Body of pancreas (tissue), 4 donors: ENCODE data around the gene TSPEAR. TPM values are rescaled to one million over a fixed set of nuclear protein-coding genes. Genes with fewer than 3 reads are reported as not detected.
"Not testable (repeated sequence)": the region's sequence is repeated elsewhere in the genome, so short reads cannot be mapped to it uniquely, and the experiment has no call there.

Source experiments
- ATAC-seq: fragments of 150-250 bp; one replicate; pipeline ENCODE4 v1.9.1; 2016
- DNase-seq, 4 donors: peaks; one replicate each; pipeline ENCODE4 v3.0.0-alpha.2; 2019
- H3K27ac ChIP-seq, 4 donors: fragments of 200-600 bp; sonication (generic); 1 replicate in 3 of 4; 2 replicates in 1 of 4; pipeline versions ENCODE4 v1.5.1 to v1.6.1; 2016 to 2019; ENCODE audit warnings: mild to moderate bottlenecking in 1 of 4, mixed read lengths in 1 of 4, moderate library complexity in 1 of 4
- H3K27me3 ChIP-seq, 2 donors: fragments of 200-600 bp; sonication (generic); one replicate each; pipeline ENCODE4 v1.6.0; 2016; ENCODE audit warnings: mild to moderate bottlenecking in 1 of 2
- H3K36me3 ChIP-seq, 2 donors: fragments of 200-600 bp; sonication (generic); replicated peaks in 1 of 2; 2 replicates each; pipeline ENCODE4 v1.5.1; 2016; ENCODE audit warnings: low read depth in 2 of 2; ENCODE audit not compliant: insufficient read depth in 1 of 2
- H3K4me1 ChIP-seq: fragments of 200-600 bp; sonication (generic); one replicate; pipeline ENCODE4 v1.6.0; 2016
- H3K4me3 ChIP-seq, 2 donors: fragments of 200-600 bp; sonication (generic); 1 replicate in 1 of 2; 2 replicates in 1 of 2; pipeline ENCODE4 v1.5.1; 2016 to 2019
- H3K9me3 ChIP-seq, 3 donors: fragments of 200-600 bp; sonication (generic); 1 replicate in 2 of 3; 2 replicates in 1 of 3; pipeline ENCODE4 v1.5.1; 2016
- POLR2A ChIP-seq, 3 donors: fragments of 450-650 bp; IDR thresholded peaks; one replicate each; pipeline ENCODE4 v1.6.1; 2016; ENCODE audit warnings: antibody characterized with exemption in 3 of 3, mild to moderate bottlenecking in 2 of 3
- WGBS, 2 donors: methylation state at CpG; one replicate each; pipeline ENCODE4 v1.1.5; 2017; 5-methylcytosine and 5-hydroxymethylcytosine counted together
- intact Hi-C: fragments of 100-400 bp; cut with DNase I; formaldehyde crosslinking; loops from one replicate; pipeline ENCODE4 v1.15.1; 2023
- total RNA-seq, 2 donors: library from RNA; depleted of rRNA; stranded (reverse); fragments of >200 nt; gene quantifications; one replicate each; pipeline ENCODE4 v1.1.0, GENCODE V29; 2016
- TF ChIP-seq, protein P1 (sequence below), 7 experiments: fragments of 450-650 bp in 4 of 7; fragments of 200-600 bp in 3 of 7; sonication (generic) in 3 of 7; IDR thresholded peaks; one replicate each; pipeline ENCODE4 v1.5.1; 2016 to 2019; ENCODE audit warnings: antibody characterized with exemption in 7 of 7

TSPEAR gene
- total RNA-seq, 2 donors from 2014 or later: 0.52 TPM; not detected in 1

DNA sequence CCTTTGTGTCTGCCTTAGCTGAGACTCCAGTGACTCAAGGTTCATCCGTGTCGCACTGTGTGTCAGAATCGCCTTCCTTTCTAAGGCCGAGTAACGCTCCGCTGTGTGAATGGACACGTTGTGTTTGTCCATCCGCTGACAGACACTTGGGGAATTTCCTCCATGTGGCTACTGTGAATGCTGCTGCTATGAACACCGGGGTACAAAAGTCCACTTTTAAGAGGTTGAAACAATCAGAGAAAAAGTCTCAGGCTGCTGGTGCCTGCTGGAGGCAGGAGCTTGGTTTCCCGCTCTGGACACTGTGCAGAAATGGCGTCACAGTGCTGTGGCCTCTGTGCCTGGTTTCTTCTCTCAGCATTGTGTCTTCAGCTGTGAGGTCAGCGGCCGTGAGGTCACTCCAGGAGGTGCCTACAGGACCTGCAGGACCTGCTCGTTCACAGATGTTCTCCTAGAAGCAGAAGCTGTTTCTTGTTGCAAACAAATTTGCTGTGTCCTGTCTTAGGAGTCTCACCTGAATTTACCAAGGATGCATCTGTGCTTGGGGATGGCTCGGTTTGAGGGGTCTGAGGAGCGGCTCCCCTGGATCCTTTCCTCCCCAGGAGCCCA, 205.6 kb downstream of the TSPEAR start:
- DNase-seq (no peak), ATAC-seq (no peak)
- TF ChIP-seq, protein P1, sequence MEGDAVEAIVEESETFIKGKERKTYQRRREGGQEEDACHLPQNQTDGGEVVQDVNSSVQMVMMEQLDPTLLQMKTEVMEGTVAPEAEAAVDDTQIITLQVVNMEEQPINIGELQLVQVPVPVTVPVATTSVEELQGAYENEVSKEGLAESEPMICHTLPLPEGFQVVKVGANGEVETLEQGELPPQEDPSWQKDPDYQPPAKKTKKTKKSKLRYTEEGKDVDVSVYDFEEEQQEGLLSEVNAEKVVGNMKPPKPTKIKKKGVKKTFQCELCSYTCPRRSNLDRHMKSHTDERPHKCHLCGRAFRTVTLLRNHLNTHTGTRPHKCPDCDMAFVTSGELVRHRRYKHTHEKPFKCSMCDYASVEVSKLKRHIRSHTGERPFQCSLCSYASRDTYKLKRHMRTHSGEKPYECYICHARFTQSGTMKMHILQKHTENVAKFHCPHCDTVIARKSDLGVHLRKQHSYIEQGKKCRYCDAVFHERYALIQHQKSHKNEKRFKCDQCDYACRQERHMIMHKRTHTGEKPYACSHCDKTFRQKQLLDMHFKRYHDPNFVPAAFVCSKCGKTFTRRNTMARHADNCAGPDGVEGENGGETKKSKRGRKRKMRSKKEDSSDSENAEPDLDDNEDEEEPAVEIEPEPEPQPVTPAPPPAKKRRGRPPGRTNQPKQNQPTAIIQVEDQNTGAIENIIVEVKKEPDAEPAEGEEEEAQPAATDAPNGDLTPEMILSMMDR (IDR thresholded peaks at IDR 0.05): no peak
- no peak for TF ChIP-seq POLR2A (IDR thresholded peaks at IDR 0.05)
- intact Hi-C loops: no loop called here
- H3K4me3 ChIP-seq: no peak overlapping the region
- H3K27me3 ChIP-seq: no peaks in the 10 kb centered on the region
- peaks cover 12% of the 10 kb centered on the region for H3K4me1 ChIP-seq
- H3K36me3 ChIP-seq: no peaks in the 10 kb centered on the region
- no peak overlapping the region for H3K27ac ChIP-seq
- 53 to 56% methylated on average over 15 to 16 of the region's 16 CpGs for whole genome bisulfite sequencing, 2 donors
- no peaks in the 10 kb centered on the region for H3K9me3 ChIP-seq

DNA sequence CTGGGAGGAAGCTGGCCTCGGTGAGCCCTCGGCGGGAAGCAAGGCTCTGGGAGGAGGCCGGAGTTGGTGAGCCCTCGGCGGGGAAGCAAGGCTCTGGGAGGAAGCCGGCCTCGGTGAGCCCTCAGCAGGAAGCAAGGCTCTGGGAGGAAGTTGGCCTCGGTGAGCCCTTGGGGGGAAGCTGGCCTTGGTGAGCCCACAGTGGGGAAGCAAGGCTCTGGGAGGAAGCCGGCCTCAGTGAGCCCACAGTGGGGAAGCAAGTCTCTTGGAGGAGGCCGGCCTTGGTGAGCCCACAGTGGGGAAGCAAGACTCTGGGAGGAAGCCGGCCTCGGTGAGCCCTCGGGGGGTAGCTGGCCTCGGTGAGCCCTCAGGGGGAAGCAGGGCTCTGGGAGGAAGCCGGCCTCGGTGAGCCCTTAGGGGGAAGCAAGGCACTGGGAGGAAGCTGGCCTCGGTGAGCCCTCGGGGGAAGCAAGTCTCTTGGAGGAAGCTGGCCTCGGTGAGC, 207.4 kb downstream of the TSPEAR start:
- DNase-seq (no peak), ATAC-seq (no peak)
- no peaks in the 10 kb centered on the region for H3K27me3 ChIP-seq
- no peaks in the 10 kb centered on the region for H3K4me1 ChIP-seq
- no peaks in the 10 kb centered on the region for H3K36me3 ChIP-seq
- H3K9me3 ChIP-seq: no peaks in the 10 kb centered on the region
- 62 to 87% methylated on average over 20 of the region's 20 CpGs for WGBS, 2 donors
- no peak overlapping the region for H3K27ac ChIP-seq
- no peak for TF ChIP-seq POLR2A (IDR thresholded peaks at IDR 0.05)
- TF ChIP-seq, protein P1 (IDR thresholded peaks at IDR 0.05): no peak
- intact Hi-C loops: no loop called here
- no peak overlapping the region for H3K4me3 ChIP-seq

DNA sequence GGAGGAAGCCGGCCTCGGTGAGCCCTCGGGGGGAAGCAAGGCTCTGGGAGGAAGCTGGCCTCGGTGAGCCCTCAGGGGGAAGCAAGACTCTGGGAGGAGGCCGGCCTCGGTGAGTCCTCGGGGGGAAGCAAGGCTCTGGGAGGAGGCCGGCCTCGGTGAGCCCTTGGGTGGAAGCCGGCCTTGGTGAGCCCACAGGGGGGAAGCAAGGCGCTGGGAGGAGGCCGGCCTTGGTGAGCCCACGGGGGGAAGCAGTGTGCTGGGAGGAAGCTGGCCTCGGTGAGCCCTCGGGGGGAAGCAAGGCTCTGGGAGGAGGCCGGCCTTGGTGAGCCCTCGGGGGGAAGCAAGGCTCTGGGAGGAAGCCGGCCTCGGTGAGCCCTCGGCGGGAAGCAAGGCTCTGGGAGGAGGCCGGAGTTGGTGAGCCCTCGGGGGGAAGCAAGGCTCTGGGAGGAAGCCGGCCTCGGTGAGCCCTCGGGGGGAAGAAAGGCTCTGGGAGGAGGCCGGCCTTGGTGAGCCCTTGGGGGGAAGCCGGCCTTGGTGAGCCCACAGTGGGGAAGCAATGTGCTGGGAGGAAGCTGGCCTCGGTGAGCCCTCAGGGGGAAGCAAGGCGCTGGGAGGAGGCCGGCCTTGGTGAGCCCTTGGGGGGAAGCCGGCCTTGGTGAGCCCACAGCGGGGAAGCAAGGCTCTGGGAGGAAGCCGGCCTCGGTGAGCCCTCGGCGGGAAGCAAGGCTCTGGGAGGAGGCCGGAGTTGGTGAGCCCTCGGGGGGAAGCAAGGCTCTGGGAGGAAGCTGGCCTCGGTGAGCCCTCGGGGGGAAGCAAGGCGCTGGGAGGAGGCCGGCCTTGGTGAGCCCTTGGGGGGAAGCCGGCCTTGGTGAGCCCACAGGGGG, 208.1 kb downstream of the TSPEAR start:
- 74 to 80% methylated on average over 22 to 43 of the region's 44 CpGs for WGBS, 2 donors
- H3K9me3 ChIP-seq, intact Hi-C loops: not testable (repeated sequence)

DNA sequence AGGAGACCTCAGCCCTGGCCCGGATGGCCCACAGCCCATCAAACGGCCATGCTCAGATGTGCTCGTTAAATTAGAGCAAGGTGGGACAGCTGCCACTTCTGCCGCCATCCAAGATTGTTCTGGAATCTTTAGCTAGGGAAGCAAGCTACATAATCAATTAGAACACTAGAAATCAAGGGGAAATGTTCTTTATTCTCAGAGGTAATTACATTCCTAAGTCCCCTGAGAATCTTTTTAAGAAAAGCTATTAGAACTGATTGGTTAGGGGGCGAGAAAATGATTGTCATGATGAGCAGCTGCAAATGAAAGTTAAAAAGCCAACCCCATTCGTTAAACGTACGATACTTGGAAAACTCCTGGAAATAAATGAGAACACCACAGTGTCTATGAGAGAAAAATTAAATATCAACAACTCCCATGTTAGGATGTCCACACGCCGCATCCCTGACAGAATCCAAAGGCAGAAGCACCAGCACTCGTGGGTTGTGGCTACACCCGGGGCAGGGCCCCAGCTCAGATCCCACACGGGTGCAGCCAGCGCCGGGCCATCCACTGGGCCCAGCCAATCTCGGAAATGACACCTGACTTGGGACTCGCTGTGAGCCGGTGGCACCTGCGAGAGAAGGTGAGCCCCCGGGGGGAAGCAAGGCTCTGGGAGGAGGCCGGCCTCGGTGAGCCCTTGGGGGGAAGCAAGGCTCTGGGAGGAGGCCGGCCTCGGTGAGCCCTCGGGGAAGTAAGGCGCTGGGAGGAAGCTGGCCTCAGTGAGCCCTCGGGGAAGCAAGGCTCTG, 209.0 kb downstream of the TSPEAR start:
- Histone ChIP-seq H3K27me3 (no peaks in the 10 kb centered on the region), H3K27ac (no peak overlapping the region), H3K4me1 (peaks cover 16% of the 10 kb centered on the region), H3K9me3 (no peaks in the 10 kb centered on the region), H3K36me3 (no peaks in the 10 kb centered on the region), H3K4me3 (no peak overlapping the region)
- ATAC-seq (no peak), DNase-seq (no peak)
- intact Hi-C loops: no loop called here
- 82% methylated on average over 26 to 27 of the region's 27 CpGs for WGBS, 2 donors
- TF ChIP-seq, protein P1 (IDR thresholded peaks at IDR 0.05): no peak
- no peak for TF ChIP-seq POLR2A (IDR thresholded peaks at IDR 0.05)

More for the DNA sequence above, 208.1 kb downstream of the TSPEAR start:
- H3K4me3 ChIP-seq, H3K36me3 ChIP-seq, H3K27me3 ChIP-seq, H3K4me1 ChIP-seq, H3K27ac ChIP-seq, DNase-seq, ATAC-seq: not testable (repeated sequence)

DNA sequence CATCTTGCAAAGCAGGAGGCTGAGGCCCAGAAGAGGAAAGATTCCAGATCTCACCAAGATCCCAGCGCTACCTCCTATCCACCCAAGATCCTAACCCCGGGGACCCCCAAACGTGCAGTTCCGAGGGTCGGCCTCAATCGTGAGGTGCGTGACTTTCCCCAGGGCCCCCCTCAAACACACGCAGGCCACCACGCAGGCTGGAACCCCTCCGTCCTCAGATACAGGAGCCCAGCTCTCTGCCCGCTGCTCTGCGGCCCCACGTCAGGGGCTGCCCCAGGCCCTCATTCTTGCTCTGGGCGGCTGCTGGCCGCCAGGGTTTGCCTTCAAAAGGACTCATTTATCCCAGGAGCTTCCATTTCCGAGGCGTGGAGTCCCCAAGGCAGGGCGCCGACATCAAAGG, 211.3 kb downstream of the TSPEAR start:
- WGBS, 2 donors: 67 to 91% methylated on average over 10 to 18 of the region's 19 CpGs
- DNase-seq (no peak), ATAC-seq (no peak)
- intact Hi-C loops: no loop called here
- Histone ChIP-seq H3K4me3 (no peak overlapping the region), H3K4me1 (peaks cover 17% of the 10 kb centered on the region), H3K27ac (no peak overlapping the region), H3K9me3 (no peaks in the 10 kb centered on the region), H3K27me3 (no peaks in the 10 kb centered on the region), H3K36me3 (no peaks in the 10 kb centered on the region)
- TF ChIP-seq, protein P1 (IDR thresholded peaks at IDR 0.05): no peak
- no peak for TF ChIP-seq POLR2A (IDR thresholded peaks at IDR 0.05)
